SU-DHL-6 (cell line): Measurements from ENCODE around the gene GJB1.
"Not testable (repeated sequence)": the region's sequence is repeated elsewhere in the genome, so short reads cannot be mapped to it uniquely, and the experiment has no call there.

Source experiments
- H2AFZ ChIP-seq: fragments of 200-600 bp; sonication (generic); 2 replicates; pipeline ENCODE4 v1.6.1; 2014; ENCODE audit warnings: low read depth, mild to moderate bottlenecking, moderate library complexity, mixed read lengths, antibody characterized with exemption, low read length; ENCODE audit not compliant: severe bottlenecking
- H3F3A ChIP-seq: fragments of 200-600 bp; shearing (Covaris generic); 2 replicates; pipeline ENCODE4 v1.6.0; 2016; ENCODE audit warnings: antibody characterized with exemption, mild to moderate bottlenecking; ENCODE audit not compliant: insufficient read depth
- H3K27ac ChIP-seq: fragments of 200-600 bp; sonication (generic); 2 replicates; pipeline ENCODE4 v1.5.1; 2016; ENCODE audit warnings: low read depth, mild to moderate bottlenecking, low read length, moderate library complexity, mixed read lengths
- H3K27me3 ChIP-seq: fragments of 200-600 bp; sonication (generic), shearing (Covaris generic); 2 replicates; pipeline ENCODE4 v1.6.0; 2014; ENCODE audit warnings: mild to moderate bottlenecking, low read length
- H3K36me3 ChIP-seq: fragments of 200-600 bp; sonication (generic); 2 replicates; pipeline ENCODE4 v1.6.1; 2014; ENCODE audit warnings: mild to moderate bottlenecking, low read length, mixed read lengths
- H3K4me2 ChIP-seq: fragments of 300-600, 200-600 bp; shearing (Covaris generic), sonication (generic); 2 replicates; pipeline ENCODE4 v1.6.0; 2014; ENCODE audit warnings: low read length, low read depth, mild to moderate bottlenecking; ENCODE audit not compliant: poor library complexity, severe bottlenecking
- H3K4me3 ChIP-seq: fragments of 200-600 bp; sonication (generic); 2 replicates; pipeline ENCODE4 v1.5.1; 2014; ENCODE audit warnings: antibody characterized with exemption, low read length, mild to moderate bottlenecking, mixed read lengths; ENCODE audit not compliant: insufficient read depth, poor library complexity, severe bottlenecking
- H3K79me2 ChIP-seq: fragments of 200-600 bp; sonication (generic); 2 replicates; pipeline ENCODE4 v1.6.1; 2014; ENCODE audit warnings: mild to moderate bottlenecking, low read length, moderate library complexity; ENCODE audit not compliant: insufficient read depth
- H3K9ac ChIP-seq: fragments of 200-600 bp; sonication (generic); 2 replicates; pipeline ENCODE4 v1.7.0; 2014; ENCODE audit warnings: mild to moderate bottlenecking, low read length
- H3K9me2 ChIP-seq: fragments of 200-600 bp; sonication (generic); replicated peaks from 2 replicates; pipeline ENCODE4 v1.6.1; 2014; ENCODE audit warnings: low read length; ENCODE audit not compliant: insufficient read depth
- H3K9me3 ChIP-seq: fragments of 200-600 bp; sonication (generic); 2 replicates; pipeline ENCODE4 v1.6.1; 2014; ENCODE audit warnings: low read length, mixed read lengths; ENCODE audit not compliant: insufficient read depth
- H4K20me1 ChIP-seq: fragments of 200-600 bp; sonication (generic); 2 replicates; pipeline ENCODE4 v1.6.1; 2014; ENCODE audit warnings: low read depth, mild to moderate bottlenecking, antibody characterized with exemption, low read length, moderate library complexity, mixed read lengths
- EZH2phosphoT487 ChIP-seq: fragments of 200-600 bp; sonication (generic), shearing (Covaris generic); conservative IDR thresholded peaks from 2 replicates; pipeline ENCODE4 v1.6.1; 2018; ENCODE audit warnings: mild to moderate bottlenecking, antibody characterized with exemption, low read length, moderate library complexity, mixed read lengths
- TF ChIP-seq, protein P1 (sequence below): fragments of 200-600 bp; sonication (generic); IDR thresholded peaks from one replicate; pipeline ENCODE4 v1.5.1; 2017; ENCODE audit warnings: antibody characterized with exemption, mild to moderate bottlenecking, low read length, moderate library complexity; ENCODE audit not compliant: insufficient read depth, poor library complexity, severe bottlenecking

Gene GJB1

DNA sequence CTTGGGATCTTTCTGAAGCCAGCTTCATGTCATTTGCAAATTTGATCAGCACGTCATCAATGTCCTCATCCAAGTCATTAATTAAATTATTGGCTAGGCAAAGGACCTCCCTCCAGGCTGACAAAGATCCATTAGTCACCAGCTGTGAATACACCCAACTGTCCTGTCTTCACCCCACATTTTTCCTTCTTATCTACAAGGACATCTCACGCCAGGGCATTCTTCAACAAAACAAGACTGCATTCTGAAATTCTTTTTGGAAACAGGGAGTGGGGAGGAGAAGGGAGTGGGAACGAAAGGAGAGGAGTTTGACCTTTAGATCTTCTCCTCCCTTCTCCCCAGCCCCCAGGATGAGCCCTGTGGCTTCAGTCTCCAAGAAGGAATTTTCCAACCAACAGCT is 45.7 kb upstream of the GJB1 start:
- TF ChIP-seq, protein P1, sequence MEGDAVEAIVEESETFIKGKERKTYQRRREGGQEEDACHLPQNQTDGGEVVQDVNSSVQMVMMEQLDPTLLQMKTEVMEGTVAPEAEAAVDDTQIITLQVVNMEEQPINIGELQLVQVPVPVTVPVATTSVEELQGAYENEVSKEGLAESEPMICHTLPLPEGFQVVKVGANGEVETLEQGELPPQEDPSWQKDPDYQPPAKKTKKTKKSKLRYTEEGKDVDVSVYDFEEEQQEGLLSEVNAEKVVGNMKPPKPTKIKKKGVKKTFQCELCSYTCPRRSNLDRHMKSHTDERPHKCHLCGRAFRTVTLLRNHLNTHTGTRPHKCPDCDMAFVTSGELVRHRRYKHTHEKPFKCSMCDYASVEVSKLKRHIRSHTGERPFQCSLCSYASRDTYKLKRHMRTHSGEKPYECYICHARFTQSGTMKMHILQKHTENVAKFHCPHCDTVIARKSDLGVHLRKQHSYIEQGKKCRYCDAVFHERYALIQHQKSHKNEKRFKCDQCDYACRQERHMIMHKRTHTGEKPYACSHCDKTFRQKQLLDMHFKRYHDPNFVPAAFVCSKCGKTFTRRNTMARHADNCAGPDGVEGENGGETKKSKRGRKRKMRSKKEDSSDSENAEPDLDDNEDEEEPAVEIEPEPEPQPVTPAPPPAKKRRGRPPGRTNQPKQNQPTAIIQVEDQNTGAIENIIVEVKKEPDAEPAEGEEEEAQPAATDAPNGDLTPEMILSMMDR = no peak
- TF ChIP-seq EZH2phosphoT487 = no peak
- Histone ChIP-seq H2AFZ (no peak overlapping the region), H3K36me3 (no peaks in the 10 kb centered on the region), H4K20me1 (no peaks in the 10 kb centered on the region), H3K27me3 (no peaks in the 10 kb centered on the region), H3K9me2 (no peaks in the 10 kb centered on the region), H3K9me3 (no peaks in the 10 kb centered on the region), H3K4me2 (no peak overlapping the region), H3K27ac (no peak overlapping the region), H3K9ac (no peak overlapping the region), H3K4me3 (no peak overlapping the region), H3K79me2 (no peaks in the 10 kb centered on the region), H3F3A (peaks cover 13% of the 10 kb centered on the region; the same call in 1 of the 2 replicates)

DNA sequence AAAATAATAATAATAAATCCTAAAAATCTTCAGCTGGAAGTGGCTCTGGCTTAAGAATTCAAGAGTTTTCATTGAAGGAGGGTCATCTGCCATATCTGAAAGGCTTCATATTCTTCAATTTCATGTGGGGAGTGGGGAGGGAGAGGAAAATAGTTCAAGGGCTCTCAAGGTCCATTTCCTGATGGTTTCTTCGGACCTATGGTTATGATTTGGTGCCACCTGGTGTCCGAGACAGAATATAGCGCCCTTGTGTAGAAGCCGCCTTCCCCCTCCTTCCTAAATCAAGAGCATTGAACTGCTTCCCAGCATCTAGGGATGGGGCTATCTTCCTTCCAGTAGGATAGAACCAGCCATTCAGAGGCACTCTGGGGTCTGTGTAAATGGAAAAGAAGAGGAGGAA is 44.1 kb upstream of the GJB1 start:
- Histone ChIP-seq H3K9me2 (no peaks in the 10 kb centered on the region), H3K4me2 (no peak overlapping the region), H3K4me3 (no peak overlapping the region), H3K36me3 (no peaks in the 10 kb centered on the region), H3K79me2 (no peaks in the 10 kb centered on the region), H3K9ac (no peak overlapping the region), H2AFZ (no peak overlapping the region), H3K27me3 (no peaks in the 10 kb centered on the region), H3K9me3 (no peaks in the 10 kb centered on the region), H4K20me1 (no peaks in the 10 kb centered on the region), H3K27ac (no peak overlapping the region), H3F3A (peaks cover 19% of the 10 kb centered on the region; the same call in 1 of the 2 replicates)
- no peak for TF ChIP-seq EZH2phosphoT487
- TF ChIP-seq, protein P1 = peak; percentile 19

DNA sequence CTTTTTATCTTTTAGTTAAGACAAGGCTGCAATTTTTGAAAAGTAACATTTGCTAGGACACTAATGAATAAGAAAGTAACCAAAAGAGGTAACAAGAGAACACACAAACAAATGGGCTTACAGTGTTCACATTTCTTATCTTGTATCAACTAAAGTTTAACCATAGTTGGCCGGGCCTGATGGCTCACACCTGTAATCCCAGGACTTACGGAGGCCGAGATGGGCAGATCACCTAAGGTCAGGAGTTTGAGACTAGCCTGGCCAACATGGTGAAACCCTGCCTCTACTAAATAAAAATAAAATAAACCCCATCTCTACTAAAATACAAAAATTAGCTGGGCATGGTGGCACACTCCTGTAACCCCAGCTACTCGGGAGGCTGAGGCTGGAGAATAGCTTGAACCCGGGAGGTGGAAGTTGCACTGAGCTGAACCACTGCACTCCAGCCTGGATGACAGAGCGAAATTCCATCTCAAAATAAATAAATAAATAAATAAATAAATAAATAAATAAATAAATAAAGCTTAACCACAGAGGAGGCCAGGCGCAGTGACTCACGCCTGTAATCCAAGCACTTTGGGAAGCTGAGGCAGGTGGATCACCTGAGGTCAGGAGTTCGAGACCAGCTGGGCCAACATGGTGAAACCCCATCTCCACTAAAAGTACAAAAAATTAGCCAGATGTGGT is 42.3 kb upstream of the GJB1 start:
- H4K20me1 ChIP-seq, H3K79me2 ChIP-seq, H3K4me2 ChIP-seq, H3K27me3 ChIP-seq, H3K9me3 ChIP-seq, H2AFZ ChIP-seq, H3K9me2 ChIP-seq, H3K36me3 ChIP-seq, H3K4me3 ChIP-seq: not testable (repeated sequence)
- peak overlapping the region; percentile 88; the same call in 1 of the 2 replicates for H3K27ac ChIP-seq
- H3K9ac ChIP-seq = 0 out of 2 replicates have a peak overlapping the region, but pooled peaks have one; percentile 69
- peaks cover 19% of the 10 kb centered on the region; the same call in 1 of the 2 replicates for H3F3A ChIP-seq

DNA sequence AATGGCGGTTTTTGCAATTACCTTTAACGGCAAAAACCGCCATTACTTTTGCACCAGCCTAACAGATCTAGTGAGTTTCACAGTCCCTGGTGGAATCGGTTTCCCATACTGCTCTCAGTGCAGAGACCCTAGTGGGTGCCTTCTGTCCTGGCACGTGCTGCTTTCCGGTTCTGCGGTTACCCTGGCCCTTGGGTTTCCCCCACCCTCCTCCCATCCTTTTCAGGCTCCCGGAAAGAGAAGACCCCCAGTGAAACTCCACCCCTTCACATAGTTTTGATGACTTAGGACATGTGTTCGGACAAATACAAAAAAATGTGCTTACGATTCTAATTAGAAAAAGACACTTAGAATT is 41.5 kb upstream of the GJB1 start:
- Histone ChIP-seq H2AFZ (peak overlapping the region; percentile 5), H3K27me3 (no peaks in the 10 kb centered on the region), H3K4me2 (peak overlapping the region; percentile 87), H3K4me3 (peak overlapping the region; percentile 47), H3K9ac (peak overlapping the region; percentile 69), H3F3A (peaks cover 19% of the 10 kb centered on the region; the same call in 1 of the 2 replicates), H3K79me2 (no peaks in the 10 kb centered on the region), H3K9me2 (no peaks in the 10 kb centered on the region), H3K9me3 (no peaks in the 10 kb centered on the region), H3K27ac (peak overlapping the region; percentile 88), H4K20me1 (no peaks in the 10 kb centered on the region), H3K36me3 (no peaks in the 10 kb centered on the region)
- TF ChIP-seq, protein P1 = no peak
- TF ChIP-seq EZH2phosphoT487 = no peak
